A549 (cell line): ENCODE results near the gene MBD2. TPM values are rescaled to one million over a fixed set of nuclear protein-coding genes. Genes with fewer than 3 reads are reported as not detected.
"Not testable (repeated sequence)": the region's sequence is repeated elsewhere in the genome, so short reads cannot be mapped to it uniquely, and the experiment has no call there.

Source experiments
- ATAC-seq, 2 experiments: fragments of 200-7000 bp in 1 of 2; fragments of >200 bp in 1 of 2; cut with Nextera tagmentation in 1 of 2; cut with Tn5 transposase in 1 of 2; 3 replicates each; pipeline versions ENCODE4 v1.8.0 to v1.9.1; 2018 to 2020; ENCODE audit warnings: mild to moderate bottlenecking in 1 of 2, moderate library complexity in 1 of 2
- CTCF ChIA-PET: fragments of 300-600 bp; sonication (Branson Sonifier 250); formaldehyde crosslinking; extraction: SDS; loops from one replicate; lab custom pipeline; 2021; ENCODE audit warnings: antibody characterized with exemption, inconsistent platforms; lab: Yijun Ruan, JAX
- POLR2A ChIA-PET: fragments of 350-600 bp; formaldehyde crosslinking; extraction: SDS; loops from one replicate; lab custom pipeline; 2021; ENCODE audit warnings: antibody characterized with exemption, inconsistent platforms; lab: Yijun Ruan, JAX
- DNase-seq, 2 experiments: peaks; one replicate each; pipeline versions ENCODE4 v3.0.0 to v3.0.0-alpha.2; 2011 to 2016; ENCODE audit warnings: low read depth in 1 of 2, low spot score in 1 of 2
- FAIRE-seq: peaks from 2 replicates; lab custom pipeline; 2011; peaks lifted over from hg19 to GRCh38; lab: Jason Lieb, UNC
- H3K27ac ChIP-seq, 2 experiments: fragments of >200 bp; sonication (Bioruptor Twin); formaldehyde crosslinking; 3 replicates each; pipeline ENCODE4 v1.5.1; 2016 to 2017
- H3K4me1 ChIP-seq: fragments of >200 bp; sonication (Bioruptor Twin); formaldehyde crosslinking; 3 replicates; pipeline ENCODE4 v1.6.1; 2016
- H3K4me2 ChIP-seq: fragments of >200 bp; sonication (Bioruptor Twin); formaldehyde crosslinking; 3 replicates; pipeline ENCODE4 v1.6.1; 2016
- H3K4me3 ChIP-seq: fragments of >200 bp; sonication (Bioruptor Twin); formaldehyde crosslinking; 3 replicates; pipeline ENCODE4 v1.5.1; 2016
- H3K9me3 ChIP-seq: fragments of >200 bp; sonication (Bioruptor Twin); formaldehyde crosslinking; 3 replicates; pipeline ENCODE4 v1.6.1; 2016
- BHLHE40 ChIP-seq: IDR thresholded peaks from 2 replicates; pipeline ENCODE4 v1.6.1; 2012; ENCODE audit warnings: low read depth, low read length, inconsistent platforms
- CBX2 ChIP-seq: fragments of 200-600 bp; sonication (generic); IDR thresholded peaks from 2 replicates; pipeline ENCODE4 v1.6.1; 2016; ENCODE audit warnings: low read depth, mild to moderate bottlenecking, borderline replicate concordance
- CHD4 ChIP-seq: fragments of 200-600 bp; sonication (generic); IDR thresholded peaks from 2 replicates; pipeline ENCODE4 v1.6.1; 2016; ENCODE audit warnings: antibody characterized with exemption, mild to moderate bottlenecking, borderline replicate concordance
- FOSL2 ChIP-seq, 2 experiments: fragments of 450-650 bp in 1 of 2; fragments of >200 bp in 1 of 2; sonication (Bioruptor Twin) in 1 of 2; formaldehyde crosslinking; IDR thresholded peaks; 2 replicates each; pipeline versions ENCODE4 v1.5.0 to v1.6.1; 2016 to 2020; ENCODE audit warnings: mild to moderate bottlenecking in 1 of 2, moderate library complexity in 1 of 2
- FOXS1 ChIP-seq: fragments of 250-450 bp; sonication (Bioruptor Pico); IDR thresholded peaks from 2 replicates; pipeline ENCODE4 v1.5.0; 2020; ENCODE audit warnings: mild to moderate bottlenecking, moderate library complexity
- HDAC2 ChIP-seq: fragments of 200-600 bp; sonication (generic); IDR thresholded peaks from 2 replicates; pipeline ENCODE4 v1.6.1; 2016
- HMGXB4 ChIP-seq: fragments of 250-450 bp; sonication (Bioruptor Pico); IDR thresholded peaks from 2 replicates; pipeline ENCODE4 v1.5.0; 2021; ENCODE audit warnings: mild to moderate bottlenecking, moderate library complexity, borderline replicate concordance
- HOXA7 ChIP-seq: fragments of 250-450 bp; sonication (Bioruptor Pico); IDR thresholded peaks from 2 replicates; pipeline ENCODE4 v1.5.0; 2020; ENCODE audit warnings: mild to moderate bottlenecking, moderate library complexity
- JUN ChIP-seq, 2 experiments: fragments of >200 bp; sonication (Bioruptor Twin); formaldehyde crosslinking; IDR thresholded peaks; 2 replicates in 1 of 2; 3 replicates in 1 of 2; pipeline ENCODE4 v1.6.1; 2016 to 2017
- KDM5A ChIP-seq: fragments of 200-600 bp; sonication (generic); IDR thresholded peaks from 2 replicates; pipeline ENCODE4 v1.6.1; 2016; ENCODE audit warnings: antibody characterized with exemption, mild to moderate bottlenecking
- MAFK ChIP-seq: fragments of 450-650 bp; IDR thresholded peaks from 2 replicates; pipeline ENCODE4 v1.6.1; 2014; ENCODE audit not compliant: partially characterized antibody
- MAZ ChIP-seq: fragments of 150-350 bp; IDR thresholded peaks from 2 replicates; pipeline ENCODE4 v1.6.1; 2014; ENCODE audit warnings: antibody characterized with exemption, low read depth, low read length, borderline replicate concordance
- MYC ChIP-seq: IDR thresholded peaks from 2 replicates; pipeline ENCODE4 v1.6.1; 2012; ENCODE audit warnings: mild to moderate bottlenecking, inconsistent platforms, low read length, improper control_type of control experiment, borderline replicate concordance
- NPAS2 ChIP-seq: fragments of 250-450 bp; sonication (Bioruptor Pico); IDR thresholded peaks from 2 replicates; pipeline ENCODE4 v1.8.0; 2022; ENCODE audit warnings: mild to moderate bottlenecking, moderate library complexity, borderline replicate concordance
- NR3C1 ChIP-seq: fragments of >200 bp; sonication (Bioruptor Twin); formaldehyde crosslinking; IDR thresholded peaks from 3 replicates; pipeline ENCODE4 v1.6.1; 2017
- RAD21 ChIP-seq, 2 experiments: fragments of >200 bp in 1 of 2; sonication (Bioruptor Twin) in 1 of 2; formaldehyde crosslinking in 1 of 2; IDR thresholded peaks in 1 of 2; conservative IDR thresholded peaks in 1 of 2; 2 replicates in 1 of 2; 3 replicates in 1 of 2; pipeline ENCODE4 v1.6.1; 2012 to 2018; ENCODE audit warnings: inconsistent platforms in 1 of 2
- RARB ChIP-seq: fragments of 250-450 bp; sonication (Bioruptor Pico); IDR thresholded peaks from 2 replicates; pipeline ENCODE4 v1.8.0; 2021; ENCODE audit warnings: mild to moderate bottlenecking, moderate library complexity
- REST ChIP-seq: fragments of 200-600 bp; sonication (generic); IDR thresholded peaks from 2 replicates; pipeline ENCODE4 v1.6.1; 2016; ENCODE audit warnings: antibody characterized with exemption, mild to moderate bottlenecking, moderate library complexity
- RNF2 ChIP-seq: fragments of 200-600 bp; sonication (generic); IDR thresholded peaks from 2 replicates; pipeline ENCODE4 v1.6.1; 2016; ENCODE audit warnings: low read depth, mild to moderate bottlenecking, antibody characterized with exemption, moderate library complexity, borderline replicate concordance
- TP53 ChIP-seq: fragments of 250-450 bp; sonication (Bioruptor Pico); IDR thresholded peaks from 2 replicates; pipeline ENCODE4 v1.5.0; 2021; ENCODE audit warnings: mild to moderate bottlenecking, moderate library complexity
- ZNF302 ChIP-seq: fragments of 250-450 bp; sonication (Bioruptor Pico); IDR thresholded peaks from 2 replicates; pipeline ENCODE4 v1.9.0; 2021; ENCODE audit warnings: inconsistent platforms, mild to moderate bottlenecking, moderate library complexity
- WGBS: methylation state at CpG from one replicate; pipeline ENCODE4 v1.1.6; 2017; ENCODE audit errors: missing lambda C conversion rate; 5-methylcytosine and 5-hydroxymethylcytosine counted together
- polyA plus RNA-seq, 4 experiments: library from polyadenylated mRNA; depleted of rRNA in 3 of 4; stranded (reverse); fragments of >200 nt; fragmentation: RNase III in 1 of 4; extraction: RNeasy Plus Mini Kit Qiagen cat#74134 plus additional on column Dnase treatment in 1 of 4; gene quantifications; 2 replicates in 3 of 4; 3 replicates in 1 of 4; pipeline ENCODE4 v1.2.3, GENCODE V29; 2011 to 2017
- TF ChIP-seq, protein P1 (sequence below): IDR thresholded peaks from 2 replicates; pipeline ENCODE4 v1.6.1; 2012
- TF ChIP-seq, protein P2 (sequence below): fragments of 450-650 bp; IDR thresholded peaks from 2 replicates; pipeline ENCODE4 v1.6.1; 2014; ENCODE audit warnings: antibody characterized with exemption
- TF ChIP-seq, protein P3 (sequence below): fragments of >200 bp; sonication (Bioruptor Twin); formaldehyde crosslinking; IDR thresholded peaks from 2 replicates; pipeline ENCODE4 v1.6.1; 2016

Gene MBD2
- polyA plus RNA-seq, 2 of the 4 experiments (the other 2 are of a cell fraction), result 43.4 to 48.2 TPM

DNA sequence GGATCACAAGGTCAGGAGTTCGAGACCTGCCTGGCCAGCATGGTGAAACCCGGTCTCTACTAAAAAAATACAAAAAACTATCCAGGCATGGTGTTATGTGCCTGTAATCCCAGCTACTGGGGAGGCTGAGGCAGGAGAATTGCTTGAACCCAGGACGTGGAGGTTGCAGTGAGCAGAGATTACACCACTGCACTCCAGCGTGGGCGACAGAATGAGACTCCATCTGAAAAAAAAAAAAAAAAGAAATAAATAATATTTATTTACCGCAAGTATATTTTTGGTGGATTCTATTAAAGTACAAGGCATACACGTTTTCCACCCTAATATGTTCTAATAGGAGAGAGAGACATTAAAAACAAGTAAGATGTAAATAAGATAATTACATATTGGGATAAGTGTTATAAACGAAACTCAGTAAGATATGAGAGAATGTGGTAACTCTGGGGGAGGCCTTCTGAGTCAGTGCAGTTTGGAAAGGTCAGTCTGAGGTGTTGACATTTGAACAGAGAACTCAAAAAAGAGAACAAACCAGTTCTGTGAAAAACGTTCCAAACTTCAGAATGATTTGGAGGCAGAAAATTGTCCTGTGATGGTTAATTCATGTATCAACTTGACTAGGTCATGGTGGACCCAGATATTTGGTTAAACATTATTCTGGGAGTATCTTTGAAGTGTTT, 36.1 kb upstream of the MBD2 start:
- no peak overlapping the region for H3K27ac ChIP-seq
- 0 out of 3 replicates have a peak overlapping the region, but pooled peaks have one; percentile 14 for H3K4me2 ChIP-seq
- TF ChIP-seq RNF2 (no peak), REST (no peak), JUN (IDR thresholded peaks at IDR 0.05) (no peak), CHD4 (no peak), CBX2 (no peak), RARB (CRISPR knock-in tag) (no peak), FOSL2 (IDR thresholded peaks at IDR 0.05) (no peak), FOSL2 (CRISPR knock-in tag; IDR thresholded peaks at IDR 0.05) (no peak), TP53 (CRISPR knock-in tag) (no peak), ZNF302 (CRISPR knock-in tag) (no peak), MAZ (no peak)
- H3K9me3 ChIP-seq, result no peaks in the 10 kb centered on the region
- FAIRE-seq (no peak), DNase-seq (no peak), ATAC-seq (no peak)
- 68% methylated on average over 9 of the region's 9 CpGs for WGBS
- CTCF ChIA-PET, result no interaction called here
- POLR2A ChIA-PET, result interaction anchor here (1.3 kb wide), 1 partner anchor 9 kb away, joined by 6 read pairs; the partner anchor contains the start of gene POLI
- no peak overlapping the region for H3K4me3 ChIP-seq
- H3K4me1 ChIP-seq, result peaks cover 19% of the 10 kb centered on the region; the same call in 1 of the 3 replicates

GRCh38 chr18:54257818-54258217, 33.3 kb upstream of the MBD2 start:
- DNase-seq, FAIRE-seq, ATAC-seq, H3K4me3 ChIP-seq, POLR2A ChIA-PET, H3K4me2 ChIP-seq, H3K9me3 ChIP-seq: not testable (repeated sequence)
- peak overlapping the region in 1 of 2 experiments; percentile 19; a peak in 1 of 6 replicates for H3K27ac ChIP-seq
- H3K4me1 ChIP-seq, result peaks cover 34% of the 10 kb centered on the region; the same call in 2 of the 3 replicates
- CTCF ChIA-PET, result interaction anchor here (0.6 kb wide), 2 partner anchors 8 to 32 kb away, joined by 3 to 5 read pairs; no protein-coding TSS in a partner anchor
- WGBS, result 76% methylated on average over 6 of the region's 6 CpGs

- WGBS, result 84% methylated on average over 2 of the region's 2 CpGs
- peaks cover 34% of the 10 kb centered on the region; the same call in 2 of the 3 replicates for H3K4me1 ChIP-seq
- no peak overlapping the region for H3K4me3 ChIP-seq
- CTCF ChIA-PET, result interaction anchor here (0.6 kb wide), 2 partner anchors 9 to 31 kb away, joined by 3 to 5 read pairs; no protein-coding TSS in a partner anchor
- FAIRE-seq (no peak), ATAC-seq (no peak), DNase-seq (no peak)
- POLR2A ChIA-PET, result no interaction called here
- peak overlapping the region; percentile 18; the same call in 1 of the 3 replicates for H3K4me2 ChIP-seq
- no peak overlapping the region; a peak in 1 of 6 replicates for H3K27ac ChIP-seq
- H3K9me3 ChIP-seq, result no peaks in the 10 kb centered on the region
- TF ChIP-seq HMGXB4 (CRISPR knock-in tag), result no peak
- TF ChIP-seq RAD21 (conservative IDR thresholded peaks at IDR 0.05 in 1 of 2, IDR thresholded peaks at IDR 0.05 in 1 of 2), result no peak
- TF ChIP-seq MAFK, result no peak
- no peak for TF ChIP-seq HOXA7
- no peak for TF ChIP-seq NR3C1
- TF ChIP-seq HDAC2, result no peak
- no peak for TF ChIP-seq BHLHE40
- TF ChIP-seq, protein P1, sequence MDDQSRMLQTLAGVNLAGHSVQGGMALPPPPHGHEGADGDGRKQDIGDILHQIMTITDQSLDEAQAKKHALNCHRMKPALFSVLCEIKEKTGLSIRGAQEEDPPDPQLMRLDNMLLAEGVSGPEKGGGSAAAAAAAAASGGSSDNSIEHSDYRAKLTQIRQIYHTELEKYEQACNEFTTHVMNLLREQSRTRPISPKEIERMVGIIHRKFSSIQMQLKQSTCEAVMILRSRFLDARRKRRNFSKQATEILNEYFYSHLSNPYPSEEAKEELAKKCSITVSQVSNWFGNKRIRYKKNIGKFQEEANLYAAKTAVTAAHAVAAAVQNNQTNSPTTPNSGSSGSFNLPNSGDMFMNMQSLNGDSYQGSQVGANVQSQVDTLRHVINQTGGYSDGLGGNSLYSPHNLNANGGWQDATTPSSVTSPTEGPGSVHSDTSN, result no peak
- no peak for TF ChIP-seq MYC
- no peak for TF ChIP-seq RNF2
- TF ChIP-seq FOXS1, result no peak
- TF ChIP-seq, protein P2, sequence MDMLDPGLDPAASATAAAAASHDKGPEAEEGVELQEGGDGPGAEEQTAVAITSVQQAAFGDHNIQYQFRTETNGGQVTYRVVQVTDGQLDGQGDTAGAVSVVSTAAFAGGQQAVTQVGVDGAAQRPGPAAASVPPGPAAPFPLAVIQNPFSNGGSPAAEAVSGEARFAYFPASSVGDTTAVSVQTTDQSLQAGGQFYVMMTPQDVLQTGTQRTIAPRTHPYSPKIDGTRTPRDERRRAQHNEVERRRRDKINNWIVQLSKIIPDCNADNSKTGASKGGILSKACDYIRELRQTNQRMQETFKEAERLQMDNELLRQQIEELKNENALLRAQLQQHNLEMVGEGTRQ, result no peak
- TF ChIP-seq, protein P3, sequence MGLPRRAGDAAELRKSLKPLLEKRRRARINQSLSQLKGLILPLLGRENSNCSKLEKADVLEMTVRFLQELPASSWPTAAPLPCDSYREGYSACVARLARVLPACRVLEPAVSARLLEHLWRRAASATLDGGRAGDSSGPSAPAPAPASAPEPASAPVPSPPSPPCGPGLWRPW, result no peak
- TF ChIP-seq KDM5A, result no peak
- no peak for TF ChIP-seq NPAS2 (CRISPR knock-in tag)
- no peak for TF ChIP-seq MAZ
These were observed 32.5 kb upstream of the MBD2 start for GRCh38 chr18:54257015-54257414.
